GM19455 (cell line): ENCODE measurements around the gene PNMT.

Experiments
- ATAC-seq: cut with Tn5 transposase; IDR thresholded peaks from one replicate; pipeline ENCODE4 v1.9.1; 2021; ENCODE audit not compliant: unreplicated experiment

Gene PNMT

GRCh38 chr17:39669897-39670735 lies 1.9 kb downstream of the PNMT start:
- ATAC-seq: no peak

- ATAC-seq: no peak
Measured at GRCh38 chr17:39670746-39671145, 2.5 kb downstream of the PNMT start.

- no peak for ATAC-seq
Measured at GRCh38 chr17:39671651-39672521, 3.6 kb downstream of the PNMT start.

GRCh38 chr17:39672522-39673334 lies 4.5 kb downstream of the PNMT start:
- ATAC-seq: no peak

GRCh38 chr17:39673335-39674081 lies 5.3 kb downstream of the PNMT start:
- ATAC-seq: no peak

GRCh38 chr17:39674179-39674578 lies 5.9 kb downstream of the PNMT start:
- no peak for ATAC-seq

GRCh38 chr17:39674702-39675389 lies 6.6 kb downstream of the PNMT start:
- no peak for ATAC-seq

- no peak for ATAC-seq
Measured at GRCh38 chr17:39675390-39676082, 7.3 kb downstream of the PNMT start.

- ATAC-seq: no peak
Measured at GRCh38 chr17:39676198-39676819, 8.1 kb downstream of the PNMT start.

- no peak for ATAC-seq
Measured at GRCh38 chr17:39677072-39677471, 8.8 kb downstream of the PNMT start.

- ATAC-seq: no peak
Measured at GRCh38 chr17:39677542-39678339, 9.5 kb downstream of the PNMT start.

- no peak for ATAC-seq
Measured at GRCh38 chr17:39678340-39679116, 10.3 kb downstream of the PNMT start.

- no peak for ATAC-seq
Measured at GRCh38 chr17:39679521-39680192, 11.4 kb downstream of the PNMT start.

- ATAC-seq: no peak
Measured at GRCh38 chr17:39683295-39683939, 15.2 kb downstream of the PNMT start.

- no peak for ATAC-seq
Measured at GRCh38 chr17:39684369-39685192, 16.3 kb downstream of the PNMT start.
